ENCODE measurements around the gene BSND. TPM values are rescaled to one million over a fixed set of nuclear protein-coding genes. Genes with fewer than 3 reads are reported as not detected.

Gene BSND
- total RNA-seq, 1 experiment from 2014 or later = 0.42 TPM

GRCh38 chr1:54951810-54952226 lies 46.9 kb upstream of the BSND start:
- peaks cover 2% of the 10 kb centered on the region; the same call in 1 of the 2 replicates for H3K27me3 Mint-ChIP-seq (ENCODE audit: low read depth)
- peaks cover 20% of the 10 kb centered on the region for H3K9me3 Mint-ChIP-seq
- peaks cover 12% of the 10 kb centered on the region for H3K36me3 Mint-ChIP-seq
- H3K27ac Mint-ChIP-seq = no peak overlapping the region
- ATAC-seq (no peak), DNase-seq (ENCODE audit: low spot score) (no peak)
- ChIA-PET CTCF (interaction anchor here (1.8 to 16.5 kb wide), 7 partner anchors 11 to 66 kb away, joined by 3 to 632 read pairs (median 29); partner anchors contain the start of genes BSND and DHCR24), POLR2A (no interaction called here)
- H3K4me1 Mint-ChIP-seq = peaks cover 25% of the 10 kb centered on the region
- TF ChIP-seq ZNF121 (CRISPR knock-in tag; IDR thresholded peaks at IDR 0.05) (no peak), IRF2 (CRISPR knock-in tag; IDR thresholded peaks at IDR 0.05; ENCODE audit: borderline replicate concordance, low read depth) (no peak), AFF4 (CRISPR knock-in tag; IDR thresholded peaks at IDR 0.05; ENCODE audit: borderline replicate concordance) (no peak), TEAD1 (CRISPR knock-in tag; IDR thresholded peaks at IDR 0.05) (no peak), NR1H2 (CRISPR knock-in tag; IDR thresholded peaks at IDR 0.05) (no peak), OVOL2 (CRISPR knock-in tag; IDR thresholded peaks at IDR 0.05; ENCODE audit: borderline replicate concordance) (no peak), GTF2I (CRISPR knock-in tag; conservative IDR thresholded peaks at IDR 0.05) (no peak)
- no peak overlapping the region for H3K4me3 Mint-ChIP-seq

- Mint-ChIP-seq H3K27me3 (ENCODE audit: low read depth) (no peaks in the 10 kb centered on the region; the same call in 1 of the 2 replicates), H3K9me3 (peaks cover 31% of the 10 kb centered on the region), H3K27ac (no peak overlapping the region), H3K4me1 (peaks cover 25% of the 10 kb centered on the region), H3K4me3 (no peak overlapping the region), H3K36me3 (peaks cover 21% of the 10 kb centered on the region)
- POLR2A ChIA-PET = no interaction called here
- TF ChIP-seq CDX4 (CRISPR knock-in tag; IDR thresholded peaks at IDR 0.05; ENCODE audit: borderline replicate concordance) = no peak
- no peak for TF ChIP-seq PRRX2 (CRISPR knock-in tag; IDR thresholded peaks at IDR 0.05)
- no peak for TF ChIP-seq AR (CRISPR knock-in tag; IDR thresholded peaks at IDR 0.05)
- no peak for TF ChIP-seq FOXP1 (CRISPR knock-in tag; IDR thresholded peaks at IDR 0.05; ENCODE audit: borderline replicate concordance)
- TF ChIP-seq GABPB1 (CRISPR knock-in tag; IDR thresholded peaks at IDR 0.05) = no peak
- TF ChIP-seq MYBL2 (CRISPR knock-in tag; IDR thresholded peaks at IDR 0.05) = no peak
- TF ChIP-seq ZNF671 (CRISPR knock-in tag; IDR thresholded peaks at IDR 0.05) = no peak
- TF ChIP-seq NFATC4 (CRISPR knock-in tag; IDR thresholded peaks at IDR 0.05) = no peak
- no peak for TF ChIP-seq CREM (CRISPR knock-in tag; IDR thresholded peaks at IDR 0.05)
- DNase-seq (ENCODE audit: low spot score) (no peak), ATAC-seq (no peak)
- CTCF ChIA-PET = interaction anchor here (11.2 to 16.5 kb wide), 2 partner anchors 46 to 64 kb away, joined by 373 to 632 read pairs; partner anchors contain the start of gene BSND
Observed at GRCh38 chr1:54952950-54953718, 45.6 kb upstream of the BSND start.
